ENCODE results near the gene ITGB8.
A peak's percentile ranks its signal among the peaks of the same experiment; 100 is the strongest.
"Not testable (repeated sequence)": the region's sequence is repeated elsewhere in the genome, so short reads cannot be mapped to it uniquely, and the experiment has no call there.

The ITGB8 gene

DNA sequence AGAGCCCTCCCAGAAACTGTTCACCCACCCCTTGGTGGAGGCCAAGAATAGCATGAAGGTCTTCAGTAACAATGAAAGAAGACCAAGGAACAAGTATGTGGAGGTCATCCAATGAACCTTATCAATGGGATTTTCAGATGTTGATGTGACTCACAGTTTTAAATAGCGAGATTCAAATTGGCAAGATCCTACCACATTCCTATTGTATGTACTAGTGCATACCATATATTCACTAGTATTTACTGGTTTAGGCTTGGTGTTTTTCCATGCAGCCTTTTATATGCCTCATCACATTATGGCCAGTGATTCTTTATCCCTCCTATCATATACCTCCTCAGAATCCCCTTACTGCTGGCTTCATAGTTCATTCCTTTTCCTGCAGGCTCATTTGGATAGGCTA lies 54.4 kb downstream of the ITGB8 start:
- peak; percentile 80 for DNase-seq

DNA sequence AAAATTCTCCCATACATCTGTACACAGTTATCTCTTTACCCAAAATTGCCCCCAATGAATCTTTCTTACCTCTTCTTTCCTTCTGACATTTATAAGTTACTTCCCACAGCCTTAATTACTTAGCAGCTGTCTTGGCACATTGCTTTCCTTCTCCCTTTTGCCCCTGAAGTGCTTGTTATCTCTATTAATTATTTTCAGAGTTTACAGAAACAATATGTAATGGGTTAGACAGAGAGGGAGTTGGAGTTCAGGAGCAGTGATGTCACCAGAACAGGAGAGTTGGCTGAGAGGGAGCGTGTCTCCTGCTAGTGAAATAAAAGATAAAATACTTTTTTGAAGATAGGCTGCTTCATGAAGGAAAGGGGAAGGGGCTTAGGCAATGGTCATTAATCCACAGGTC lies 57.4 kb downstream of the ITGB8 start:
- no peak for DNase-seq

DNA sequence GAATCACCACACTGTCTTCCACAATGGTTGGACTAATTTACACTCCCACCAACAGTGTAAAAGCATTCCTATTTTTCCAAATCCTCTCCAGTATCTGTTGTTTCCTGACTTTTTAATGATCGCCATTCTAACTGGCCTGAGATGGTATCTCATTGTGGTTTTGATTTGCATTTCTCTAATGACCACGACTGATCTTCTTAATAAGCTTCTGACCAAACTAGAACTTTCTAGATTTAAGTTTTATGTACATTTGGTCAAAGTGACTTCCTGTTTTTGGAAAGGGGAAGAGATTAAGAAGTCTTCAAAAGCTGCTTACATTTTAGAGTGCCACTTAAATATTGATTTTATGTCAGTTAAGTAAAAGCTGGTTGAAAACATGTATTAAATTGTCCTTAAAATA lies 58.5 kb downstream of the ITGB8 start:
- DNase-seq: not testable (repeated sequence)

DNA sequence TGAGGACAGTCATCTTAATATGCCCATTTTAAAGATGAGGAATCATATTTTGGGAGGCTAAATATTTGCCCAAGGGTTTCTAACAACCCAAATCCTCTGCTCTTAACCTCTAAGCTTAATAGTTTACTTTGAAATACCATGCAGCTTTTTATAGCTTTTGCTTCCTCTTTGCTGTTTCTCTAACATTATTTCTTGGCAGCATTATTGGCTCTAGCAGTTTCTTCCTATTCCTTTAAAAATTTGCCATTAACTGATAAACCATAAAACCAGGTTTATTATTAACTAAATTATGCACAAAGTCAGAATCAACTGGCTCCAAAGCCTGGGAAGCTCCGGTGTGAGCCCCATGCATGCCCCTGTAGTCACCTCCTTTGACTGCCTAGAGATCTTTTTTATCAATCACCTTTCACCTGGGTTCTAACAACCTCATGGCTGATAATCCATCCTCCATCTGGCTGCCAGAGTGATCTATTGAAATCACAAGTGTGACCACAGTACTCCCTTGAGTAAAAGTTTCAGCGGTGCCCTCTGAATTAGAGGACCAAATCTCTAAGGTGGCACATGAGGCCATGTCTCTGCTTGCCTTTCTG lies 62.4 kb downstream of the ITGB8 start:
- no peak for DNase-seq

DNA sequence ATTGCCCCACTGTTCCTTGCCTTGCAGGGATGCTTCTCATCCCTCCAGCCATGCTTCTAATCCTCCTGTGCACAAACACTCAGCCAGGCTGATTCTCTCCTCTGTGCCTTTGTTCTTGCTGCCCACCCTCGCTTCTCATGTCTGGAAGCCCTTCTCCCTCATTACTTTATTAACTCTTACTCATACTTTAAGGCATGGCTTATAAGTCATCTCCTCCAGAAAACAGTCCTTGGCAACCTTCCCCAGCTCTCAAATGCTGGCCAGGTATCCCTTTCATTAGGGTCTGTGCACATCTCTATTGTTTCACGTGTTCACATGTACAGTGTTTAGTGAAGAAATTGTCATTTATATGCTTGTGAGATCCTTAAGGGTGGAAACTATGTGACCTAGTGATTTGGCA lies 62.9 kb downstream of the ITGB8 start:
- no peak for DNase-seq

DNA sequence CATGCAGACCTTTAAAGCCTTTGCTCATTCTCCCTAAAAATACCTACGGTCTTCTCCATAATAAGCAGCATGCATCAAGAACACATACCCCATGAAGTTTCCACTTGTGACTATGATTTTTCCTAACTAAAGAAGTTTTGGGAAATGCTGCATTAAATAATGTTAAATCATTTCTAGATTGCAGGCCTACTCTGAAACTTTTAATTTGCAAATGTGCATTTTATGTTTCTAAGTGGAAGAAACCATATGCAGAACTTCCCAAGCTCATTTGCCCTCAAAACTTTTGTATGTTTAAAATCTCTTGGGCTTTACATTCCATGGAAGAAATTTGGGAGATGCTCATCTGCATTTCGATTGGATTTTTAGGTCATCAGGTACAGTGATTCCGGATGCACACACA lies 63.6 kb downstream of the ITGB8 start:
- no peak for DNase-seq

DNA sequence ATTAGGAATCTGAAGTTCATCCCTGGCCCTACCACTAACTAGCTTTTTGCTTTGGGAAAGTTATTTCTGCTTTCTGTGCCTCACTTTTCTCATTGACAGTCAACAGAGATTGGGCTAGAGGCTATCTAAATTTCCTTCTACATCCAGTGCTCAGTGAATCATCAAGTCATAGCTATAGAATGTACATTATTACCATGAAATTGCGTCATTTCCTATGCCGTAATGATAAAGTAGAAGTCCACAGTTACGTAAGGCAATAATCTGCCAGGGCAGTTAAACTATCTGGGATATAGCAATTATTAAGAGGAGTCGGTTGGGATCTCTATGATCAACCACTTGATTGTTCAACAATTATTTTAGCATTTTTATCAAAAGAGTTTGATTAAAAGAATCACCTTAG lies 64.4 kb downstream of the ITGB8 start:
- peak; percentile 51 for DNase-seq

DNA sequence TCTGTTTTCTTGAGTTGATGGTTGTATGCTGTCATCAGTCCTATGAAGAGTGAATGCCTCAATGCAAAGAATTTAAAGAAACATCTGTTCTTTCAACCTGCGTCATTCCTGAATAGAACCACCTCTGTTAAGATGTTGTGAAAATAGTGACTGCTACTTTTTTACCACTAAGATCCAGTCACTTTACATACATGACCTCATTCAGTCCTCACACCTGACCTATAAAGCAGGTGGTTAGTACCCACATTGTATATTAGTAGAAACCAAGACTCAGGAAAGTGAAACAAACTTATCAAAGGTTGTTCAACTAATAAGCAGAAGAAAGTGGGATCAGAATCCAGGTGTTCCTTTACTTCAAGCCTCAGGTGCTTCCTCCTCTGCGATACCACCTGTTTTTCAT lies 64.8 kb downstream of the ITGB8 start:
- no peak for DNase-seq

DNA sequence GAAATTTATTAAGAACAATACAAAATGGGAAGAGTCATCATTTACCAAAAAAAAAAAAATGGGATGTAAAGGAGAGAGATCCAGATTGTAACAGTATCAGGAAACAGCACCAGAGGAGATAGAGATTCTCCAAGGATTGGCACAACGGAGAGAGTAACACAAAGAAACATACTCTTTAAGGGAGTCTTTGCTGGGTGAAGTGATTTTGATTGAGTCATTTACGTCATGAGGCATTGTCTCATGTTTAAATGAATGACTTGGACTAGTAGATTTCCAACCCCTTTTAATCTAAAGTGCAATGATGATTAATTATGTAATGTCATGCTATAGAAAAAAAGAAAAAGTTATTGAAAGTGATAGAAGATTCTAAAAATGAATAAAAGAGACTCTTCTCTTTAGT lies 68.8 kb downstream of the ITGB8 start:
- no peak for DNase-seq

DNA sequence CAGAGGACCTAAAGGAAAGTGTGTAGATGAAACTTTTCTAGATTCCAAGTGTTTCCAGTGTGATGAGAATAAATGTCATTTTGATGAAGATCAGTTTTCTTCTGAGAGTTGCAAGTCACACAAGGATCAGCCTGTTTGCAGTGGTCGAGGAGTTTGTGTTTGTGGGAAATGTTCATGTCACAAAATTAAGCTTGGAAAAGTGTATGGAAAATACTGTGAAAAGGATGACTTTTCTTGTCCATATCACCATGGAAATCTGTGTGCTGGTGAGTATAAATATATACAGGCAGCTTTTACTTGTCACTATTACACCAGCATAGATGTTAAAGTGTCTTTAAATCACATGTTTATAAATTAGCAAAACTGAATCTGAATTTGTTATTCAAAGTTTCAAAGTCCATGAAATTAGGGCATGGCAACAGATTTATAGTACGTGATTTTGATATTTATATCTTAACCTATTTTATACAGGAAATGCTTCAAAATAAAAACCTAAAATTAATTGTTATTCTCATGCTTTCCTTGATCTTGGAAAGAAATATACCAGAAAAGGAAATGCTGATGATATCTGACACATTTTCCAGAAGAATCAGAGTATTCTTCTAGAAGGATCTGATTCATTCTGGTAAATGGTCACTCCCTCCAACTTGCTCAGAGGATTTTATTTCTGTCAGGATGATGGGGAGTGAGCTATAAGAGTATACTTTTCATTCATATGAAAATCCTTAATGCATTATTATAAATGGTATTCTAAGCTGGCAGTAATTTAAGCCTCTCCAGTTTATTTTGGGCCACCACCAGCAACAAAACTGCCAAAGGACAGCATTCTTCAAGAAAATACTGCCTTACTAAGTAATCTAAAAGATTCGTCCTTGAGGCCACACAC lies 71.4 kb downstream of the ITGB8 start:
- DNase-seq: peak; percentile 54

DNA sequence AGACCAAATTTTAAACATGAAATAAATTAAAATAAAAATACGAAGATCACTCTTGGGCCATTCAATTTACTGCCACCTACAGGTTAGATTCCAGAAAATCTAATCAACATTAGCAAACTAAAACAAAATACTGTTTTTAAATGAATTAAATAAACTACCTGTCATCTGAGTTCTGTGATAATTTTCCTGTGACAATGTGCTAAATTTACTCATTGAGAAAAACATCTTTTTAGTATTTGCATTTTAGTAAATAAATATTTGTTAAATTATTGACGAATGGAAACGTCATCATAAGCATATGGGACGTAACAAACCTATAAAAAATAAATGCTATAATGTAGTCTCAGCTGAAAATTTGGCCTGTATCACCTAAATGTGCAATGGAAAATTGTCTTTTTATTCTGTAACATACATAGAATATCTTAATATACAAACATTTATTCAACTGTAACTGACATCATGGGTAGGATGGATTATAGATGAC lies 72.1 kb downstream of the ITGB8 start:
- DNase-seq: no peak

DNA sequence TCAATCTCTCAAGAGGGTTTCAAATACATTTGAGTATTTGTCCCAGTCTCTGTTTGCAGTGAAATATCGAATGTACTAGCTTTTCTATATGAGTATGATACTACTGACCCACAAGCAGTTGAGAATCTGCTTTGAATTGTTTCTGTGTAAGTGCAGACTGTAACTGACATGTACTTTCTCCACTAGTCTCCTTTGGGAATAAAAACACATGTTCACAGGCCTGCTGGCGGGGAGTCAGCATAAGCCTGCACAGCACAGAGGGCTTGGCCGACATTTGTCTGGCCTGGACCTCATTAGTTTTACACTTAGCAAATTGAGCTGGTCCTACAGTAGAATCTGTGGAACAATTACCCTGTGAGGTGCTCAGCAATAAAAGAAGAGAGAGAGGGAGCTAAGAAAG lies 72.6 kb downstream of the ITGB8 start:
- peak; percentile 55 for DNase-seq

DNA sequence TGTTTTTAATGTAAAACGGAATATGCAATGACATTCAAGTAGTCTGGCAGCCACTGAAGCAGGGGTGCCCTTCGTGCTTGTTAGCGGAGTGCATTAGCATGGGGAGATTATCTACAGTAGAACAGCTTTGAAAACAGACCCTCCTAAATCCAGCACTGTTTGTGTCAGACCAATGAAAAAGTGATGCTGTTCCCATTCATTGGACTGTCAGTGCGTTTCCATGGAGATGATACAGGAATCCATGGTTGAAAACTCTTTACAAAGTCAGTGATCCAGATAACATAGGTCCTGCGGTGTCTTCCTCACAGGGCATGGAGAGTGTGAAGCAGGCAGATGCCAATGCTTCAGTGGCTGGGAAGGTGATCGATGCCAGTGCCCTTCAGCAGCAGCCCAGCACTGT lies 73.6 kb downstream of the ITGB8 start:
- no peak for DNase-seq

DNA sequence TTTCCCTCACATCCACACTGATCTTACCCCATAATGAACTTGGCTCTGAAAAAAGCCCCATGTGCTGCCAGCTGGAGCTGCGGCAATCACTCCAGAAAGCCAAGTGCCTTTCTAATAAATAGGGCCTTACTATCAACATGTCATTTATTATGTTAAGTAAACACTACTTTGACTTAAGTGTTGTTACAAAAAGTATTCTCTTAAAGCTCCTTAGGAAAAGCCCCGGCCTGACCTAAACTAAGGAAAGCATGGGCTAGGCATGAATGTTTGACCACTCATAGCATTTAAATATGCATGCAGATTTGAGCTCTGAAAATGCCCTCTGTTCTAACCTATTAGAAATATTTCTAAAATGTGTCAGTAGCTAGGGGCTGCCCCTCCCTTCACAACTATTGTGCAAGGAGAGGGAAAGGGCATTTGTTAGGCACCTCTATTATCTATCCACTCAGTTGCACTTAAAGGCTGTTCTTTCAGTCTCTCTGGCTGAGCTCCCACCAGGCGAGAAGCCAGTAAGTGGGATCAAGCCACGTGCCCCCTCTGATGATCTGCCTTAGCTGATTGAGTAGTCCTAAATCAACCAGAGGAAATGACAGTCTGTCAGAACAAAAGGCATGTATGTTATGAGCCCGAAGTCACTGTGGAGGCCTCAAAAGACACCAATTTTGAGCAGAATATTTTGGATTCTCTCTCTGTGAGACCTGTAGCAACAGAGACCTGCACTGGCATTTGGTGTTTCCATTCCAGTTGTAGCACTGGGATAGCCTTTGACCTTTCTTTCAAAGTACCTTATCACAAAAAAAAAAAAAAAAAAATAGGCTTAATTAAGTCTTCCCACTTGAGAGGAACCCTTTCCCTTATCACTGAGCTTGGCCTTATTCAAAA lies 77.1 kb downstream of the ITGB8 start:
- DNase-seq: peak; percentile 12

DNA sequence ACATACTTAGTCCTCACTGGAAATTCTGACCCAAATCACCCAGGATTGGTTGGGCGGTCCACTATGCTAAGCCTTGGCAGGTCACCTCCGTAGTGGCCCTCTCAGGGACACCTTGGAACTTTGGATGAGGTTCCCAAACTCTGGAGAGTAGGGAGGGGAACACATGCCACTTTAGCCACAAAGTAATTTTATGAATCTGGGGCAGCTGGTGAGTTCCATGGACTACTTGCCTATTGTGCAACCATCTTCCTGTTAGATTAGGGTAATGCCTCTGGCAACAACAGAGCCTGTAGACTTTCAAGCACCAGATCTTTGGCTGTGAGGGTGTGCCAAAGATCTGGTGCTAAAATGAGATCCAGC lies 77.7 kb downstream of the ITGB8 start:
- peak; percentile 6 for DNase-seq

DNA sequence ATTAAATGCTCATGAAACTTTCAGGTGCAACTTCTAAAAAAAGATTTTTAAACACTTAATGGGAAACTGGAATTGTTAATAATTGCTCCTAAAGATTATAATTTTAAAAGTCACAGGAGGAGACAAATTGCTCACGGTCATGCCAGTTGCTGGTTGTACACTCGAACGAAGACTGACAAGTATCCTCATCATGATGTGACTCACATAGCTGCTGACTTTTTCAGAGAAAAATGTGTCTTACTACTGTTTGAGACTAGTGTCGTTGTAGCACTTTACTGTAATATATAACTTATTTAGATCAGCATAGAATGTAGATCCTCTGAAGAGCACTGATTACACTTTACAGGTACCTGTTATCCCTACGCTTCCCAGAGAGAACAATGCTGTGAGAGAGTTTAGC lies 79.3 kb downstream of the ITGB8 start:
- no peak for DNase-seq

DNA sequence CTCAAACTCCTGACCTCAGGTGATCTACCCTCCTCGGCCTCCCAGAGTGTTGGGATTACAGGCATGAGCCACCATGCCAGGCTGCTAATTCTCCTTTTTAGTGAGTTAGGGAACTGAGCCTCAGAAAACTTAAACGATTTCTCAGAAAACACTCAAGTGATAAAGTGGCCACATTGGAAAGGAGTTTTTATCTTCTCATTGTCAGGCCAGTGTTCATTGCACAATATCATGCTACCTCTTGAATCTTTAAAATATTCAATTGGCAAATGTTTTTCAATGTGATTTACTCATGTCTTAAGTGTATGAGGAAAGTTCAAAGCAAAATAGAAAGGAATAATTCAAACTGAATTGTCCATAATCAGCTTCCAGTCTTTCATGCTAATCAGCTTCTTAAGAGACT lies 80.7 kb downstream of the ITGB8 start:
- DNase-seq: no peak

DNA sequence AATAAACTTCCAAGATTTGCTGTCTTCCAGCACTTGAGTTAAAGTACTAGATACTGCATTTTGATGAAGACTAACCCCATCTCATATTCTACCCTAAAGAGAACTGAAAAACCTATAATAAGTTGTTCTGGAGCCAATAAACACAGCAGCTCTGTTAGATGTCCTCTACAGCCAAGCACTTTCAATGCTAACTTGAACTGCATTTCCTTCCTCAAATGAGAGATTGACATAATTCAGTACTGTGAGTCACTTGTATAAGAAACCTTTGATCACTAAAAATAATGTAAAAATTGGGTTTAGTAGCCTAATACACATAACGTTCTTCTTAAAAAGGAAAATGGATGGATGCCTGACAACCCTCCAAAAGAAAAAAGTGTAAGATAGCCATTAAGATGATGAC lies 81.3 kb downstream of the ITGB8 start:
- no peak for DNase-seq

DNA sequence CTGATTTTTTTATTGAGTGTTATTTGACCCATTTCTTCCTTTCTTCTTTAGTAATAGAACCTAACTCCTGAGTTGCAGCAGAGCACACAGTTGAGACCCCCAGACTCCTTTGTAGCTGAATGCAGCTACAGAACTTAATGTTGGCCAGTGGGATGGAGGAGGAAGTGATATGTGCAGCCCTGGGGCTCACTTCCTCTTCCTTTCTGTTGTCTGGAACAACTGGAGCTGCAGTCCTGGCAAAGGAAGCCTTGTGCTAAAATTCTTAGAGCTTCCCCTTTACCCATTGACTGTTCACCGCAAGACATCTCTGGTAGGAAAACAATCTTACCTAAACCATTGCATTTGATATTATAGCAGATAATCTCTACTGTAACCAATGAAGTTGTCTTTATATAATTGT lies 86.6 kb downstream of the ITGB8 start:
- DNase-seq: no peak

DNA sequence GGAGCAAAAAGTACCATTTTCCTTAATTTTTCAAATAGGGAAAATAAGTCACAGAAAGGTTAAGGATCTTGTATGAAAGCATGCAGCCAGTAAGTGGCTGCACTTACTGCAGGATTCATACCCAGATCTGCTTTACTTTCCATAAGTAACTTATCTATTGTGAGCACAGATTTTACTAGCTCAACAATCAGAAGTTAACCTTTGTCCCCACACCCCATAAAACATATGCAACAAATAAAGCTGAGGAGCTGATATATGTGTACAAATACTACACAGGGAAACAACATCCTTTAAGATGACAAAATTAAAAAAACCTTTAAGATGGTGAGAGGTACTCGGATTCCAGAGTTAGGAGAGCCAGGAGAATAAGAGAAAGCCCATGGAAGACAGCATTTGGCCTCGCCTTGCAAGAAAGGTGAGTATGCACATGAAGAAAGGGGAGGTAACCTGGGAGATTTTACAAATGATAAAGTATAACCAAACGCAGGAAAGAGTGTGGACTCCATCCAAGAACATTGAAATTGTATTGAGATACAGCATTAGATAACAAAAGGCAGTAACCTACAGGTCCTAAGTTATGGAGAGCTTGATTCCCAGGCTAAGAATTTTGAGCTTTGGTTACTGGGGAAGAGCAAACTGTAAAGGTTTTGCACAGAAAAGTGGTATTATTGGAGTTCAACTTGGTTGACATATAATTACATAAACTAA lies 87.1 kb downstream of the ITGB8 start:
- no peak for DNase-seq

DNA sequence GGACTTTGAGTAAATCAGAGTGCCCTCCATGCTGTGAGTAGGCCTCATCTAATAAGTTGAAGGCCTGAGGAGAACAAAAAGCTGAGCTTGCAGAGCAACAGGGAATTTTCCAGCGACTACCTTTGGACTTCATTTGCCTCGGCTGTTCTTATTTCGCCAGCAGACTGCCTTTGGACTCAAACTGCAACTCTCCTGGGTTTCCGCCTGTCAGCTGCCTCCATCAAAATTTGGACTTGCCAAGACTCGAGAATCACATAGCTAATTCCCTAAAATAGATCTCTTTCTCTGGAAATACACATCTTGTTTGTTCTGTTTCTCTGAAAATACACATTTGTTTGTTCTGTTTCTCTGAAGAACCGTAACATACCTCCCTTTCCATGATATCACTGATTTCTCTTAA lies 93.8 kb downstream of the ITGB8 start:
- DNase-seq: no peak

DNA sequence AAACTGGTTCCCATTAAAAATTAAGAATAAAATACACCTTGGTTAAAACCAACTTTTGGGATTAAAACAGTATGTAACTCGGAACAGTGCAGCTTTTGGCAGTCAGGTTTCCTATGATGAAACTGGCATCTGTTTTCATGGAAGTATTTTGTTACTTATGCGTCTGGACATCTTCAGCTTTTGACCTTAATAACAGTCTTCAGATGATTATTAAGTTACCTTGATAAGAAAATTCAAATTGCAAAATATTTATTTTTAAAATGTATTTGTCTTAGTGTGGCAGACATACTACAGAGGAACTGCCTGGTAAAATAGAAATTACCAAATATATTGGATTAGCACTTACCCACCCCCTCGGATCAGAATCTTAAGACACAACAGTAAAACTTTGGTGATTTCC lies 100.0 kb downstream of the ITGB8 start:
- DNase-seq: no peak

DNA sequence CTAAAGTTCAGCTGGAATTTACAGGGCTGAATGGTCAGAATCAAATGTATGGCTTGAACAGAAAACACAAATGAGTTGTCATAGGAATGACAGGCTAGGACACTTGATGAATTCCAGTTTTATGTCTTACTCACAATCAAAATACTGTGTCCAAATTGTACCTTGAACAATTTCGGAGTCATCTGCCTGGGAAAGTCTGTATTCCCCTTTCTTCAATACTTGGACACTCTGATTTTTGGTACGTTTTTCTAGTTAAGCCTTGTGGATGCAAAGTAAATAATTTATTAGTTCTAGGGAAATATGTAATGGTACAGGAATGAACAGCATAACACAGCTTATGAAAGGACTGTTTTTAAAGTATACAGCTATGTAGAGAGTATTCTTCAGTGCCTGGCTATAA lies 100.4 kb downstream of the ITGB8 start:
- DNase-seq: no peak
